K562 (cell line): ENCODE measurements around the gene MRPL52. TPM values are rescaled to one million over a fixed set of nuclear protein-coding genes. Genes with fewer than 3 reads are reported as not detected.
A peak's percentile ranks its signal among the peaks of the same experiment; 100 is the strongest.

ENCODE experiments used
- C11orf30 ChIP-seq: fragments of 450-650 bp; IDR thresholded peaks from 2 replicates; pipeline ENCODE4 v1.6.1; 2016; ENCODE audit warnings: low read depth, mild to moderate bottlenecking
- MYNN ChIP-seq, 2 experiments: sonication (generic); formaldehyde crosslinking in 1 of 2; IDR thresholded peaks; 2 replicates each; pipeline versions ENCODE4 v1.5.0 to v1.6.1; 2016 to 2020; ENCODE audit warnings: antibody characterized with exemption in 1 of 2, missing genetic modification reagents in 1 of 2
- PRPF4 ChIP-seq: fragments of 200-400 bp; formaldehyde crosslinking; IDR thresholded peaks from one replicate; pipeline ENCODE4 v1.6.1; 2017; ENCODE audit warnings: low read length, low read depth, mild to moderate bottlenecking; ENCODE audit not compliant: insufficient read depth, poor library complexity, severe bottlenecking
- PYGO2 ChIP-seq: fragments of 450-650 bp; IDR thresholded peaks from 2 replicates; pipeline ENCODE4 v1.6.1; 2016; ENCODE audit warnings: mild to moderate bottlenecking, missing genetic modification characterization, moderate library complexity, missing compliant biosample characterization
- RB1 ChIP-seq: fragments of 450-650 bp; IDR thresholded peaks from 2 replicates; pipeline ENCODE4 v1.6.1; 2017; ENCODE audit warnings: low read depth, mild to moderate bottlenecking
- RCOR1 ChIP-seq, 2 experiments: IDR thresholded peaks; 2 replicates each; pipeline ENCODE4 v1.6.1; 2012; ENCODE audit warnings: low read depth in 2 of 2, low read length in 2 of 2, borderline replicate concordance in 1 of 2, improper control_type of control experiment in 1 of 2
- REST ChIP-seq, 2 experiments: fragments of 450-650 bp; formaldehyde crosslinking in 1 of 2; IDR thresholded peaks; 2 replicates each; pipeline versions ENCODE4 v1.4.0 to v1.6.1; 2014 to 2020; ENCODE audit warnings: mild to moderate bottlenecking in 2 of 2, borderline replicate concordance in 1 of 2, low read depth in 1 of 2
- TEAD4 ChIP-seq, 2 experiments: sonication (generic) in 1 of 2; formaldehyde crosslinking in 1 of 2; IDR thresholded peaks; 2 replicates each; pipeline versions ENCODE4 v1.6.1 to v1.8.0; 2012 to 2022; ENCODE audit warnings: borderline replicate concordance in 1 of 2, inconsistent platforms in 1 of 2, low read length in 1 of 2, mild to moderate bottlenecking in 1 of 2, missing genetic modification reagents in 1 of 2
- TFAP4 ChIP-seq: sonication (generic); formaldehyde crosslinking; IDR thresholded peaks from 2 replicates; pipeline ENCODE4 v1.8.0; 2022; ENCODE audit warnings: missing genetic modification reagents, mild to moderate bottlenecking, moderate library complexity, borderline replicate concordance
- TGIF2 ChIP-seq: sonication (generic); formaldehyde crosslinking; IDR thresholded peaks from 2 replicates; pipeline ENCODE4 v1.8.1; 2022; ENCODE audit warnings: mild to moderate bottlenecking, missing genetic modification reagents, moderate library complexity
- ZNF175 ChIP-seq: fragments of 200-800 bp; sonication (Bioruptor generic); IDR thresholded peaks from 2 replicates; pipeline ENCODE4 v1.6.1; 2016; ENCODE audit warnings: low read depth, mild to moderate bottlenecking, missing genetic modification characterization, missing compliant biosample characterization
- ZNF449 ChIP-seq: fragments of 250-450 bp; sonication (Bioruptor Pico); IDR thresholded peaks from 2 replicates; pipeline ENCODE4 v1.8.0; 2022; ENCODE audit warnings: moderate library complexity, mild to moderate bottlenecking, inconsistent platforms
- ZNF507 ChIP-seq: conservative IDR thresholded peaks from 2 replicates; pipeline ENCODE4 v1.6.1; 2017; ENCODE audit warnings: missing genetic modification characterization, missing compliant biosample characterization
- polyA plus RNA-seq, 8 experiments: library from polyadenylated mRNA; depleted of rRNA in 4 of 8; stranded (reverse) in 5 of 8; unstranded in 3 of 8; fragments of >200 nt; fragmentation: Nextera tagmentation in 2 of 8; fragmentation: Illumina TruSeq in 1 of 8; extraction: Ambion mirVana in 2 of 8; extraction: Trizol in 1 of 8; gene quantifications; 2 replicates each; pipeline versions ENCODE4 v1.2.1 to v1.2.3, GENCODE V29; 2011 to 2014; ENCODE audit warnings: inconsistent platforms in 1 of 8, missing spikeins in 1 of 8
- total RNA-seq, 7 experiments: library from RNA; depleted of rRNA in 6 of 7; stranded (reverse); fragments of >200 nt in 6 of 7; fragmentation: Illumina TruSeq in 2 of 7; extraction: Trizol in 2 of 7; gene quantifications; 2 replicates each; pipeline versions ENCODE4 v1.2.1 to v1.2.3, GENCODE V29; 2011 to 2021; ENCODE audit warnings: low replicate concordance in 1 of 7

The MRPL52 gene
- total and polyA plus RNA-seq, 9 of the 15 experiments (the other 6 are each of a cell fraction or from before 2014, with no cell fraction given), result 56.5 to 213 (median 168) TPM

- TF ChIP-seq REST (IDR thresholded peaks at IDR 0.05; ENCODE audit: borderline replicate concordance) (peak; percentile 70), REST (CRISPR knock-in tag; IDR thresholded peaks at IDR 0.05; ENCODE audit: low read depth) (no peak), ZNF507 (no peak), C11orf30 (peak; percentile 91), RB1 (no peak), PYGO2 (tag) (no peak), RCOR1 (IDR thresholded peaks at IDR 0.05; ENCODE audit: borderline replicate concordance in 1 of 2, low read depth in 2 of 2, low read length in 2 of 2) (peak in 1 of 2 experiments; percentile 64; a peak in 2 of 4 replicates), TGIF2 (CRISPR knock-in tag) (no peak), MYNN (IDR thresholded peaks at IDR 0.05) (no peak), MYNN (CRISPR knock-in tag; IDR thresholded peaks at IDR 0.05) (no peak), TEAD4 (IDR thresholded peaks at IDR 0.05; ENCODE audit: low read length) (0 out of 2 replicates have a peak, but pooled peaks have one; percentile 19), TEAD4 (CRISPR knock-in tag; IDR thresholded peaks at IDR 0.05; ENCODE audit: borderline replicate concordance) (no peak), ZNF449 (CRISPR knock-in tag) (no peak), TFAP4 (CRISPR knock-in tag) (0 out of 2 replicates have a peak, but pooled peaks have one; percentile 27), ZNF175 (CRISPR knock-in tag) (no peak), PRPF4 (no peak)
Observed at GRCh38 chr14:22824711-22825359, 4.9 kb upstream of the MRPL52 start (continued).
